ENCODE data around the gene GRK5.

Gene GRK5

DNA sequence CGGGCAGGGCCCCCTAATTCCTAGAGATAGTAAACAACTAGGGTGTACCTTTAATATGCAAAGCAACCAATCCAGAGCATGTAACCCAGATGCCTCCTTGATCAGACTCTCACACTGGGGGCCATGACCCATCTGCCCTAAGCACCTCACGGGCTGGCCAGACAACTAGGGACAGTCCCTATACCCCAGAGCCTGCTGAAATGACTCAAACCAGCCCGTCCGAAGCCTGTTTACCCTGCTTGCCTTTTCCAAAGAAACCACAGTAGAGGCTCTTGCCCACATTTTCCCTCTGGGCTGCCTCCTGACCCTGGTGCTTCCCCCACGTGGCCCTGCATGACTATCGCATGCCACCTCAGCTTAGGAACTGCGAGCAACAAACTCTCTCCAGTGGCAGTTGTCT lies 288.9 kb downstream of the GRK5 start:
- Histone ChIP-seq H3K36me3 (peaks cover 7% of the 10 kb centered on the region; the same call in 1 of the 2 replicates), H3K27me3 (ENCODE audit: insufficient read depth, low read depth, severe bottlenecking) (no peaks in the 10 kb centered on the region), H3K27ac (no peak overlapping the region), H3K4me3 (ENCODE audit: low read depth, low read length) (no peak overlapping the region), H3K9me3 (ENCODE audit: severe bottlenecking) (no peaks in the 10 kb centered on the region)
- DNase-seq, result no peak
- TF ChIP-seq, protein P1, sequence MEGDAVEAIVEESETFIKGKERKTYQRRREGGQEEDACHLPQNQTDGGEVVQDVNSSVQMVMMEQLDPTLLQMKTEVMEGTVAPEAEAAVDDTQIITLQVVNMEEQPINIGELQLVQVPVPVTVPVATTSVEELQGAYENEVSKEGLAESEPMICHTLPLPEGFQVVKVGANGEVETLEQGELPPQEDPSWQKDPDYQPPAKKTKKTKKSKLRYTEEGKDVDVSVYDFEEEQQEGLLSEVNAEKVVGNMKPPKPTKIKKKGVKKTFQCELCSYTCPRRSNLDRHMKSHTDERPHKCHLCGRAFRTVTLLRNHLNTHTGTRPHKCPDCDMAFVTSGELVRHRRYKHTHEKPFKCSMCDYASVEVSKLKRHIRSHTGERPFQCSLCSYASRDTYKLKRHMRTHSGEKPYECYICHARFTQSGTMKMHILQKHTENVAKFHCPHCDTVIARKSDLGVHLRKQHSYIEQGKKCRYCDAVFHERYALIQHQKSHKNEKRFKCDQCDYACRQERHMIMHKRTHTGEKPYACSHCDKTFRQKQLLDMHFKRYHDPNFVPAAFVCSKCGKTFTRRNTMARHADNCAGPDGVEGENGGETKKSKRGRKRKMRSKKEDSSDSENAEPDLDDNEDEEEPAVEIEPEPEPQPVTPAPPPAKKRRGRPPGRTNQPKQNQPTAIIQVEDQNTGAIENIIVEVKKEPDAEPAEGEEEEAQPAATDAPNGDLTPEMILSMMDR (IDR thresholded peaks at IDR 0.05; ENCODE audit: low read depth, low read length), result no peak

DNA sequence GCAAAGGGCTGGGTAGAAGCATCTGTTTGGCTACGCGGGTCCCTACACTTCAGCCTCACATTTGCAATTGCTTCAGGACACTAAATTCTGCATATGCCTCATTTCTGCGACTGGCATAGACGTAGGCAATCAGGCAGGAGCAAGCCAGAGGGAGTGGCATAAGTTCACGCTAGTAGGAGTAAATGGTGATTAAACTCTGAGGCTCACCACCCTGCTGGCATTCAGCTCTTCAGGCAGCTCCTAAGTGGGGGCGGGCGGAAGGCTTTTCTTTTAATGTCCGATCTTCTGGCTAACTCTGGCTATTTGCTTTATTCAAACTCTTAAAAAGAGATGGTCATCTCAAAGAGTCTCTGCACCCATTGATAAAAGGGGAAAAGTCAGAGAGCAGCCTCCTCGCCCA lies 289.9 kb downstream of the GRK5 start:
- DNase-seq, result no peak
- Histone ChIP-seq H3K4me3 (ENCODE audit: low read depth, low read length) (no peak overlapping the region), H3K36me3 (peaks cover 7% of the 10 kb centered on the region; the same call in 1 of the 2 replicates), H3K27me3 (ENCODE audit: insufficient read depth, low read depth, severe bottlenecking) (no peaks in the 10 kb centered on the region), H3K9me3 (ENCODE audit: severe bottlenecking) (no peaks in the 10 kb centered on the region), H3K27ac (no peak overlapping the region)
- TF ChIP-seq, protein P1 (IDR thresholded peaks at IDR 0.05; ENCODE audit: low read depth, low read length), result no peak

DNA sequence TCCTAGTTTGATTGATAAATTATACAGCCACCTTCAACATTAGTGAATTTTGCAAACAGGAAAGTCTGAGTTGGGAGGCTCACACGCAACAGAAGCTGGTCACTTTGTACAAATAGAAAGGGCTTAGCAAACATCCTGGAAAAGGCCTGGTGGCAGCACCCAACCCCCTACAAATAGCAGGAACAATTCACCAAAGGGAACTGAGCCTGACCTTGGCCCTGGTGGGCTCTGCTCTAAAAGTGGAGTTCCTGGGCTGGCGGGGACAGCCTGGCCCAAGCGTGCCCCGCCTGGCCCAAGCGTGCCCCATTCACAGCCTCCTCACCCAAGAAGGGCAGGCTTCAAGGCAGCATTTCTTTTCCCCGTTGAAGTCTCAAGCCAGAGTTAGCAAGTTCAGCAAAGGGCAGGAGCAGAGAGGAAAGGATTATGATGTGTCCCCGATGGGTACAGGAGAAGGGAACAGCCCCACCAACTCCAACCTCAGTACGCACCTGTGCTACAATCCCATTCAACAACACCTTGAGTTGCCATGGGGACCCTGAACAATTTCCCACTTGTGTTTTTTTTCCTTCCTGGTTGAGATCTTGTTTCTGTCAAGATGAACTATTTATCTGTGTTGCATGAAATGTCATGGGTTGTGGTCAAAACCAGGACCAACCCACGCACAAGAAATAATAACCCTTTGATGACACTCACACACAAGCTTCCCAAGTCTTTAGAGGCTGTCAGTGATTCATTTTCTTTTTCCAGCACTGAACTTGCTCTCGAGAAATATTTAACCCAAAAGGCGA lies 291.7 kb downstream of the GRK5 start:
- Histone ChIP-seq H3K36me3 (peaks cover 8% of the 10 kb centered on the region), H3K4me3 (ENCODE audit: low read depth, low read length) (no peak overlapping the region), H3K27ac (no peak overlapping the region; the same call in 1 of the 2 replicates), H3K27me3 (ENCODE audit: insufficient read depth, low read depth, severe bottlenecking) (no peaks in the 10 kb centered on the region), H3K9me3 (ENCODE audit: severe bottlenecking) (no peaks in the 10 kb centered on the region)
- TF ChIP-seq, protein P1 (IDR thresholded peaks at IDR 0.05; ENCODE audit: low read depth, low read length), result no peak
- DNase-seq, result no peak

DNA sequence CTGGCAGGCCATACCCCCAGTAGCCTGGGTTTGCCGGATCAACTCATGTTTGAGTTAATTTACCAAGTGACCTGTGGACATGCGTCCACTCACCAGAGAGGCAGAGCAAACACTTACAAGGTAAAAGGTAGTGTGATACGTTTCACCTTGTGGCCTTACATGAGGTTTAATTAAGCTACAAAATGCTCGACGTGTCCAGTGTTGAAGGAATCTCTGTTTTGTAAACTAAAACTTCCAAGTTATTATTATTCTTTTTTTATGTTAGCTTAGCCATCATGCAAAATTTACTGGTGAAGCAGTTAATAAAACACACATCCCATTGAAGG lies 292.3 kb downstream of the GRK5 start:
- TF ChIP-seq, protein P1 (IDR thresholded peaks at IDR 0.05; ENCODE audit: low read depth, low read length), result no peak
- no peaks in the 10 kb centered on the region for H3K9me3 ChIP-seq (ENCODE audit: severe bottlenecking)
- H3K27me3 ChIP-seq (ENCODE audit: insufficient read depth, low read depth, severe bottlenecking), result no peaks in the 10 kb centered on the region
- no peak overlapping the region; the same call in 1 of the 2 replicates for H3K27ac ChIP-seq
- DNase-seq, result no peak
- no peak overlapping the region for H3K4me3 ChIP-seq (ENCODE audit: low read depth, low read length)
- peaks cover 12% of the 10 kb centered on the region for H3K36me3 ChIP-seq

DNA sequence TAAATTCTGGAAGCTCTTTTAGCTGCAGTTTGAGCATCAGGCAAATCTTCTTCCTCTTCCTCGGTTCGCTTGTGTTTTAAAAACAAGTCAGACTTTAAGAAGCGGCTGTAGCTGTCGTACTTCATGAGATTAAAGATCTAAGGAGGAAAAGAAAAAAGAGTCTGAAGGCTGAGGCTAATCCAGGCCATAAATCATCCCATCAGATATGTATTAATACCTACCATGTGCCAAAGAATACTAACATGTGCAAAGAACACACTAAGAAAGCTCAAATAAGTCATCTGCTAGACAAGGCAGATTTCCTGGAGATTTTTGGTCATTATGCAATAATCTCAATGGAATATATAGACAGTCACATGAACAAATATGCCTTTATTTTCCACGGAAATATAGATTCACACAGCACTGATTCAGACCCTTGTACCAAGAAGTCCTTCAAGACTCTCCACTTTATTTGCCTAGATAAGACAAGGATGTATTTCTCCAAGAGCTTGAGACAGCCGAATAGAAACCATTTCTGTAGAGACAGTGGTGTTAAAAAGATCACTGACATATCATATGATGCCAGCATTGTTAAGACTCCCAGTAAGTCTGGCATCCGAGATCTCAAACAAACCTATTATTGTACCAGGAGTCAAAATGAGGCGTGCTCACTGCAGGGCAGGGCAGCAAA lies 292.9 kb downstream of the GRK5 start:
- no peak for DNase-seq
- TF ChIP-seq, protein P1 (IDR thresholded peaks at IDR 0.05; ENCODE audit: low read depth, low read length), result no peak
- Histone ChIP-seq H3K36me3 (peaks cover 12% of the 10 kb centered on the region), H3K27me3 (ENCODE audit: insufficient read depth, low read depth, severe bottlenecking) (no peaks in the 10 kb centered on the region), H3K9me3 (ENCODE audit: severe bottlenecking) (no peaks in the 10 kb centered on the region), H3K4me3 (ENCODE audit: low read depth, low read length) (no peak overlapping the region), H3K27ac (no peak overlapping the region; the same call in 1 of the 2 replicates)
